H9 (cell line): ENCODE results near the gene SETD4. TPM values are rescaled to one million over a fixed set of nuclear protein-coding genes. Genes with fewer than 3 reads are reported as not detected.

Experiments used
- DNase-seq: peaks from one replicate; pipeline ENCODE4 v3.0.0-alpha.2; 2017
- H2AFZ ChIP-seq: one replicate; pipeline ENCODE4 v1.6.1; 2013; ENCODE audit warnings: mild to moderate bottlenecking, low read length, control low read depth, moderate library complexity
- H2AK5ac ChIP-seq: 2 replicates; pipeline ENCODE4 v1.6.1; 2013; ENCODE audit warnings: low read length, control low read depth, mixed read lengths; ENCODE audit not compliant: insufficient read length
- H2BK120ac ChIP-seq: one replicate; pipeline ENCODE4 v1.6.1; 2013; ENCODE audit warnings: low read depth, mild to moderate bottlenecking, low read length, control low read depth, inconsistent platforms; ENCODE audit not compliant: poor library complexity, severe bottlenecking
- H2BK12ac ChIP-seq: 2 replicates; pipeline ENCODE4 v1.6.1; 2013; ENCODE audit warnings: low read length, control low read depth, mixed read lengths, low read depth; ENCODE audit not compliant: insufficient read length
- H2BK15ac ChIP-seq: 2 replicates; pipeline ENCODE4 v1.6.1; 2013; ENCODE audit warnings: low read depth, low read length, control low read depth
- H2BK20ac ChIP-seq: one replicate; pipeline ENCODE4 v1.6.1; 2013; ENCODE audit warnings: low read depth, mild to moderate bottlenecking, low read length, control low read depth, inconsistent platforms; ENCODE audit not compliant: poor library complexity, severe bottlenecking
- H2BK5ac ChIP-seq: 2 replicates; pipeline ENCODE4 v1.6.1; 2013; ENCODE audit warnings: low read length, control low read depth, mixed read lengths; ENCODE audit not compliant: insufficient read length
- H3K14ac ChIP-seq: 2 replicates; pipeline ENCODE4 v1.6.1; 2013; ENCODE audit warnings: low read length, control low read depth; ENCODE audit not compliant: insufficient read depth
- H3K18ac ChIP-seq: 2 replicates; pipeline ENCODE4 v1.6.1; 2013; ENCODE audit warnings: low read depth, mild to moderate bottlenecking, mixed read lengths, low read length, control low read depth; ENCODE audit not compliant: insufficient read length
- H3K23ac ChIP-seq: 2 replicates; pipeline ENCODE4 v1.6.1; 2013; ENCODE audit warnings: low read length, control low read depth, mixed read lengths, low read depth; ENCODE audit not compliant: insufficient read length
- H3K23me2 ChIP-seq: 2 replicates; pipeline ENCODE4 v1.6.1; 2013; ENCODE audit warnings: low read depth, mild to moderate bottlenecking, mixed read lengths, low read length, control low read depth; ENCODE audit not compliant: insufficient read length, poor library complexity, severe bottlenecking
- H3K27ac ChIP-seq: 2 replicates; pipeline ENCODE4 v1.5.1; 2013; ENCODE audit warnings: low read length, control low read depth, mixed read lengths, low read depth; ENCODE audit not compliant: insufficient read length
- H3K27me3 ChIP-seq: 2 replicates; pipeline ENCODE4 v1.6.1; 2013; ENCODE audit warnings: low read length, control low read depth, inconsistent platforms; ENCODE audit not compliant: insufficient read depth
- H3K4ac ChIP-seq: 2 replicates; pipeline ENCODE4 v1.6.1; 2013; ENCODE audit warnings: low read depth, mild to moderate bottlenecking, control low read depth, inconsistent platforms, low read length, moderate library complexity
- H3K4me1 ChIP-seq: 2 replicates; pipeline ENCODE4 v1.6.1; 2013; ENCODE audit warnings: low read length, control low read depth, inconsistent platforms; ENCODE audit not compliant: insufficient read depth
- H3K4me2 ChIP-seq: 2 replicates; pipeline ENCODE4 v1.6.1; 2013; ENCODE audit warnings: low read length, control low read depth, mixed read lengths; ENCODE audit not compliant: insufficient read length, insufficient read depth
- H3K56ac ChIP-seq: 2 replicates; pipeline ENCODE4 v1.6.1; 2013; ENCODE audit warnings: low read depth, mild to moderate bottlenecking, mixed read lengths, low read length, control low read depth; ENCODE audit not compliant: insufficient read length
- H3K79me1 ChIP-seq: 2 replicates; pipeline ENCODE4 v1.6.1; 2013; ENCODE audit warnings: low read depth, mild to moderate bottlenecking, moderate library complexity, low read length, control low read depth, inconsistent platforms; ENCODE audit not compliant: insufficient read depth, poor library complexity, severe bottlenecking
- H3K79me2 ChIP-seq: 2 replicates; pipeline ENCODE4 v1.6.1; 2013; ENCODE audit warnings: low read length, control low read depth, inconsistent platforms; ENCODE audit not compliant: insufficient read depth
- H3K9ac ChIP-seq: 2 replicates; pipeline ENCODE4 v1.6.1; 2013; ENCODE audit warnings: low read length, control low read depth, mixed read lengths; ENCODE audit not compliant: insufficient read length; ENCODE audit errors: extremely low read depth
- H3K9me3 ChIP-seq: one replicate; pipeline ENCODE4 v1.6.1; 2013; ENCODE audit warnings: low read depth, low read length, inconsistent platforms; ENCODE audit not compliant: control insufficient read depth
- H3T11ph ChIP-seq: one replicate; pipeline ENCODE4 v1.6.1; 2013; ENCODE audit warnings: mild to moderate bottlenecking, low read length, control low read depth, inconsistent platforms
- H4K20me1 ChIP-seq: one replicate; pipeline ENCODE4 v1.6.1; 2013; ENCODE audit not compliant: control insufficient read depth, insufficient read length, insufficient read depth
- H4K5ac ChIP-seq: 2 replicates; pipeline ENCODE4 v1.6.1; 2013; ENCODE audit warnings: low read depth, mild to moderate bottlenecking, mixed read lengths, low read length, control low read depth; ENCODE audit not compliant: insufficient read length
- H4K8ac ChIP-seq: replicated peaks from 2 replicates; pipeline ENCODE4 v1.6.1; 2013; ENCODE audit warnings: low read length, control low read depth, mixed read lengths, low read depth; ENCODE audit not compliant: insufficient read length
- H4K91ac ChIP-seq: 2 replicates; pipeline ENCODE4 v1.6.1; 2013; ENCODE audit warnings: low read depth, mild to moderate bottlenecking, moderate library complexity, mixed read lengths, low read length, control low read depth; ENCODE audit not compliant: insufficient read length
- H3K27ac Mint-ChIP-seq, 3 experiments: 2 replicates in 2 of 3; 3 replicates in 1 of 3; pipeline ENCODE4 v1.8.0; 2020 to 2021; ENCODE audit warnings: mixed read lengths in 3 of 3, mild to moderate bottlenecking in 1 of 3, moderate library complexity in 1 of 3
- H3K27me3 Mint-ChIP-seq: 2 replicates; pipeline ENCODE4 v1.8.0; 2021; ENCODE audit warnings: low read depth, mild to moderate bottlenecking, moderate library complexity, mixed read lengths
- H3K36me3 Mint-ChIP-seq, 3 experiments: 2 replicates in 2 of 3; 3 replicates in 1 of 3; pipeline ENCODE4 v1.8.0; 2020 to 2021; ENCODE audit warnings: low read depth in 3 of 3, mixed read lengths in 3 of 3; ENCODE audit not compliant: insufficient read depth in 1 of 3
- H3K4me1 Mint-ChIP-seq, 2 experiments: 2 replicates each; pipeline ENCODE4 v1.8.0; 2020; ENCODE audit warnings: mixed read lengths in 2 of 2
- H3K4me3 Mint-ChIP-seq, 2 experiments: 2 replicates in 1 of 2; 3 replicates in 1 of 2; pipeline ENCODE4 v1.8.0; 2020 to 2021; ENCODE audit warnings: mild to moderate bottlenecking in 2 of 2, mixed read lengths in 2 of 2, moderate library complexity in 1 of 2
- H3K9me3 Mint-ChIP-seq, 2 experiments: 2 replicates in 1 of 2; 3 replicates in 1 of 2; pipeline ENCODE4 v1.8.0; 2020; ENCODE audit warnings: mild to moderate bottlenecking in 2 of 2, mixed read lengths in 2 of 2, moderate library complexity in 1 of 2
- total RNA-seq: library from RNA; stranded (reverse); gene quantifications from 2 replicates; pipeline ENCODE4 v1.2.1, GENCODE V29; 2021
- TF ChIP-seq, protein P1 (sequence below): fragments of 200-600 bp; sonication (generic); conservative IDR thresholded peaks from 3 replicates; pipeline ENCODE4 v1.8.0; 2021; ENCODE audit warnings: antibody characterized with exemption, mild to moderate bottlenecking

Gene SETD4
- total RNA-seq, 1 experiment from 2014 or later = 52.5 TPM

DNA sequence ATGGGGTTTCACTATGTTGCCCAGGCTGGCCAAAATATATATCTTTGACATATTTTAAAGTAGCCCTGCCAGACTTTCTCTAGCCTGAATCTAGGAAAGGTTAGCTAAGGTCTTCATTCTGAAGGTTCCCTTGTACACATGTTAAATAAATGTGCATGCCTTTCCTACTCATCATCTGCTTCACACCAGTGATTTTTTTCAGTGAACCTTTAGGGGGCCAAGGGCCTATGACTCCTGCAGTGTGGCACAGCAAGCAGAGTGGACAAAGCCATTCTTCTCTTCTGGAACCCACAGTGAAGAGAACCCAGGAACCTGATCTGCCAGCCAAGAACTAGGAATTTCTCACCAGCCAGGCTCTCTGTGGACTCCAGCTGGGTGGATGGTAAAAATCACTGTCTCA lies 32.4 kb upstream of the SETD4 start:
- Histone ChIP-seq H3K27ac (no peak overlapping the region), H2BK20ac (no peak overlapping the region), H3K23ac (no peak overlapping the region), H3K79me1 (no peaks in the 10 kb centered on the region), H3K4me2 (no peak overlapping the region), H3K4ac (no peak overlapping the region), H2BK5ac (no peak overlapping the region), H4K5ac (no peak overlapping the region), H3K14ac (no peak overlapping the region), H3K4me1 (peaks cover 2% of the 10 kb centered on the region; the same call in 1 of the 2 replicates), H3K56ac (no peak overlapping the region), H3K23me2 (no peaks in the 10 kb centered on the region), H3K9ac (no peak overlapping the region), H4K8ac (no peak overlapping the region), H4K20me1 (no peaks in the 10 kb centered on the region), H2AFZ (no peak overlapping the region), H3K27me3 (no peaks in the 10 kb centered on the region), H2AK5ac (no peak overlapping the region), H3K9me3 (peaks cover 20% of the 10 kb centered on the region), H3K79me2 (no peaks in the 10 kb centered on the region), H2BK120ac (no peak overlapping the region), H4K91ac (no peak overlapping the region), H3K18ac (no peak overlapping the region), H2BK12ac (no peak overlapping the region), H3T11ph (no peak overlapping the region), H2BK15ac (no peak overlapping the region)
- peaks cover 3% of the 10 kb centered on the region; the same call in 1 of the 2 replicates for H3K27me3 Mint-ChIP-seq
- H3K4me3 Mint-ChIP-seq = no peak overlapping the region
- H3K4me1 Mint-ChIP-seq = peaks cover 29 to 34% of the 10 kb centered on the region in 2 experiments
- peaks cover 14 to 25% (median 21%) of the 10 kb centered on the region in 3 experiments for H3K36me3 Mint-ChIP-seq
- peaks cover 25 to 32% of the 10 kb centered on the region in 2 experiments for H3K9me3 Mint-ChIP-seq
- DNase-seq = no peak
- TF ChIP-seq, protein P1, sequence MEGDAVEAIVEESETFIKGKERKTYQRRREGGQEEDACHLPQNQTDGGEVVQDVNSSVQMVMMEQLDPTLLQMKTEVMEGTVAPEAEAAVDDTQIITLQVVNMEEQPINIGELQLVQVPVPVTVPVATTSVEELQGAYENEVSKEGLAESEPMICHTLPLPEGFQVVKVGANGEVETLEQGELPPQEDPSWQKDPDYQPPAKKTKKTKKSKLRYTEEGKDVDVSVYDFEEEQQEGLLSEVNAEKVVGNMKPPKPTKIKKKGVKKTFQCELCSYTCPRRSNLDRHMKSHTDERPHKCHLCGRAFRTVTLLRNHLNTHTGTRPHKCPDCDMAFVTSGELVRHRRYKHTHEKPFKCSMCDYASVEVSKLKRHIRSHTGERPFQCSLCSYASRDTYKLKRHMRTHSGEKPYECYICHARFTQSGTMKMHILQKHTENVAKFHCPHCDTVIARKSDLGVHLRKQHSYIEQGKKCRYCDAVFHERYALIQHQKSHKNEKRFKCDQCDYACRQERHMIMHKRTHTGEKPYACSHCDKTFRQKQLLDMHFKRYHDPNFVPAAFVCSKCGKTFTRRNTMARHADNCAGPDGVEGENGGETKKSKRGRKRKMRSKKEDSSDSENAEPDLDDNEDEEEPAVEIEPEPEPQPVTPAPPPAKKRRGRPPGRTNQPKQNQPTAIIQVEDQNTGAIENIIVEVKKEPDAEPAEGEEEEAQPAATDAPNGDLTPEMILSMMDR = no peak
- H3K27ac Mint-ChIP-seq = no peak overlapping the region
